Neural cell (in vitro differentiated cells): ENCODE results near the gene GJA10.

ENCODE experiments used
- EZH2 ChIP-seq: fragments of 200-600, 300-800 bp; shearing (Covaris generic), sonication (generic); IDR thresholded peaks from 2 replicates; pipeline ENCODE4 v1.6.1; 2014; ENCODE audit warnings: antibody characterized with exemption, low read length, borderline replicate concordance, mild to moderate bottlenecking; ENCODE audit not compliant: insufficient read depth, poor library complexity, severe bottlenecking
- MXI1 ChIP-seq: fragments of 450-650 bp; conservative IDR thresholded peaks from 2 replicates; pipeline ENCODE4 v1.6.1; 2014; ENCODE audit warnings: antibody characterized with exemption, mild to moderate bottlenecking; ENCODE audit not compliant: poor library complexity, severe bottlenecking
- POLR2AphosphoS5 ChIP-seq: IDR thresholded peaks from 2 replicates; pipeline ENCODE4 v1.6.1; 2012
- TF ChIP-seq, protein P1 (sequence below): fragments of 450-650 bp; IDR thresholded peaks from 2 replicates; pipeline ENCODE4 v1.5.1; 2014; ENCODE audit warnings: antibody characterized with exemption, mild to moderate bottlenecking, moderate library complexity; ENCODE audit not compliant: poor library complexity, severe bottlenecking

GRCh38 chr6:89887452-89888137 lies 6.7 kb upstream of the GJA10 start:
- TF ChIP-seq MXI1 (no peak), EZH2 (no peak), POLR2AphosphoS5 (no peak)
- TF ChIP-seq, protein P1, sequence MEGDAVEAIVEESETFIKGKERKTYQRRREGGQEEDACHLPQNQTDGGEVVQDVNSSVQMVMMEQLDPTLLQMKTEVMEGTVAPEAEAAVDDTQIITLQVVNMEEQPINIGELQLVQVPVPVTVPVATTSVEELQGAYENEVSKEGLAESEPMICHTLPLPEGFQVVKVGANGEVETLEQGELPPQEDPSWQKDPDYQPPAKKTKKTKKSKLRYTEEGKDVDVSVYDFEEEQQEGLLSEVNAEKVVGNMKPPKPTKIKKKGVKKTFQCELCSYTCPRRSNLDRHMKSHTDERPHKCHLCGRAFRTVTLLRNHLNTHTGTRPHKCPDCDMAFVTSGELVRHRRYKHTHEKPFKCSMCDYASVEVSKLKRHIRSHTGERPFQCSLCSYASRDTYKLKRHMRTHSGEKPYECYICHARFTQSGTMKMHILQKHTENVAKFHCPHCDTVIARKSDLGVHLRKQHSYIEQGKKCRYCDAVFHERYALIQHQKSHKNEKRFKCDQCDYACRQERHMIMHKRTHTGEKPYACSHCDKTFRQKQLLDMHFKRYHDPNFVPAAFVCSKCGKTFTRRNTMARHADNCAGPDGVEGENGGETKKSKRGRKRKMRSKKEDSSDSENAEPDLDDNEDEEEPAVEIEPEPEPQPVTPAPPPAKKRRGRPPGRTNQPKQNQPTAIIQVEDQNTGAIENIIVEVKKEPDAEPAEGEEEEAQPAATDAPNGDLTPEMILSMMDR = no peak
